ENCODE data around the gene PRPF38A. TPM values are rescaled to one million over a fixed set of nuclear protein-coding genes. Genes with fewer than 3 reads are reported as not detected.

Gene PRPF38A, protein sequence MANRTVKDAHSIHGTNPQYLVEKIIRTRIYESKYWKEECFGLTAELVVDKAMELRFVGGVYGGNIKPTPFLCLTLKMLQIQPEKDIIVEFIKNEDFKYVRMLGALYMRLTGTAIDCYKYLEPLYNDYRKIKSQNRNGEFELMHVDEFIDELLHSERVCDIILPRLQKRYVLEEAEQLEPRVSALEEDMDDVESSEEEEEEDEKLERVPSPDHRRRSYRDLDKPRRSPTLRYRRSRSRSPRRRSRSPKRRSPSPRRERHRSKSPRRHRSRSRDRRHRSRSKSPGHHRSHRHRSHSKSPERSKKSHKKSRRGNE
- 14.0 and 19.2 TPM in 2 replicates for total RNA-seq

DNA sequence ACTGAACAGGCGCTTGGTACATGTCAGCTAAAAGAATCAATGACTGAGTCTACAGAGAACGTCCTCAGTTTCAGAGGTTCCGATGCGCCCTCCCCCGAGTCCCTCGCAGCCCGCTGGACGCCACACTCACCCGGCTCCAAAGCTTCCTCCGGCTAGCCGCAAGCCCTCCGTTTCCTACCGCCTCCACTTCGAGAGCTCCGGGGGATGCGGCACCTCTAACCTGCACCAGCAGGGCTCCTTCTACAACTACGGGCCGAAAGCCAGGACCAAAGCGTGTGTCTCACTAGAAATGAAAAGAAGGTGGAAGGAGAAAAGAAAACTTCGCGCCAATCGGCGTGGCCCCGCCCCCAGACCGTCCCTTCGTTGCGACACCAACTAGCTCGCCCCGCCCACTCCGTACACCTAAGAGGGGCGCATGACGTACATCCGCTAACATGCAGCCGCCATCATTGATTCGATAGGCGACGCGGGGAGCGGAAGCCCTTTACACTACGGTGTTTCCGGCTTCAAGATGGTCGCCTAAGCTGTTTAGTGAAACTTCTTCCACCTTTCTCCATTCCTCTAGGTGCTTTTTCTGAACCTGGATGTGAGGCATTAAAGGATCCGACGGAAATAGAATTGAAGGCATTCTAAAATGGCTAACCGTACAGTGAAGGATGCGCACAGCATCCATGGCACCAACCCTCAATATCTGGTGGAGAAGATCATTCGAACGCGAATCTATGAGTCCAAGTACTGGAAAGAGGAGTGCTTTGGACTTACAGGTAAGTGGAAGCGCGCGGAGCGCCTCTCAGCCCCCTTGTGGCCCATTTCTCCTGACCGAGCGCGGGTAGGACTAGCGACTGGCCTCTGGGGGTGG, at the start of gene PRPF38A, which contains the start of gene ORC1:
Gene PRPF38A (plus strand): TSS at position 487 of the 859 bp plus-strand sequence. CDS start 148 bp downstream, at position 635.
Gene ORC1 (minus strand): TSS at position 308 of the 859 bp plus-strand sequence. CDS start 2,200 bp downstream, outside the sequence.

DNA sequence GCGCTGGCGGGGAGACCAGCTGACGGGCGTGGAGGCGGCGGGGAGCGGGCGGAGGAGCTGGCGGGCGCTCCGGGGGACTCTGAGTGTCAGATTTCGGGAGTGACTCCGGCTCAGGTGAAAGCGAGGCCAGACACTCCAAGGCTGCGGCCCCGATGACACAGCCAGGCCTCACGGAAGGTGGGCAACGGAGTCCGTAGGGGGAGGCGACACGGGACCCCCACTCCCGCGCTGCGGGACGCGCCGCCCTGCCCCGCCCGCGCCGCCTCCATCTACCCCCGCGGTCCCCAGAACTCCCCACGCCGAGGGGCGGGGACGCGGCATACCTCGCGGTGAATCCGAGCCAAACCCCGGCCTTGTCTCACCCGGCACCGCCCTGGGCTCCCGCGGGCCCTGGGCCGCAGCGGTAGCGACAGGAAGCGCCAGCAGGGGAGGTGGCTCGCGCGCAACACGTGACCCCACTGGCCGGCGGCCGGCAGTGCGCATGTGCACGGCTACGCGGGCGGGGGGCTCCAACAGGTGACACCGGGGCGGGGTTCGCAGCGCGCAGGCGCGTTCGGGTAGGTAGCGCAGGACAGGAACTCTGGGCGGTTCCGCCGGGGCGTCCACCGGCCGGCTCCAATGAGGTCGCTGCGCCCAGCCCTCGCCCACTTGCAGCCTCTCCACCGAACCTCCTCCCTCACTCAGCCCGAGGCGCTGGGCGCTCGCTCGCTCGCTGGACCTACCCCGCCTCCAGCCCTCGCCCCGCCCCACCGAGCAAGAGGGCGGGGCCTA, 38.5 kb upstream of the PRPF38A start, which contains the start of gene CC2D1B:
Gene CC2D1B (minus strand): TSS at position 460 of the 771 bp plus-strand sequence. CDS start 1,585 bp downstream, outside the sequence.

Other genes with a start within 250 kb of the PRPF38A start
- gene CC2D1B, start 38.4 kb upstream of the PRPF38A start, total RNA-seq = 22.1 and 24.7 TPM in 2 replicates
- gene ORC1, start 179 bp upstream of the PRPF38A start, total RNA-seq = 13.1 and 14.5 TPM in 2 replicates
- gene TUT4, start 148.5 kb downstream of the PRPF38A start, total RNA-seq = 12.9 and 13.8 TPM in 2 replicates
- 52.2 and 55.5 TPM in 2 replicates for gene GPX7, start 197.8 kb downstream of the PRPF38A start, total RNA-seq
- gene SHISAL2A, start 228.6 kb downstream of the PRPF38A start, total RNA-seq = not detected in 2 replicates